Mucosa of stomach (tissue), 1 donor: ENCODE data around the gene TLCD2.
"Not testable (repeated sequence)": the region's sequence is repeated elsewhere in the genome, so short reads cannot be mapped to it uniquely, and the experiment has no call there.

Source experiments
- H3K27me3 ChIP-seq: one replicate; pipeline ENCODE4 v1.7.0; 2013; ENCODE audit warnings: mild to moderate bottlenecking, low read length; ENCODE audit not compliant: control insufficient read depth, insufficient read depth
- H3K36me3 ChIP-seq: one replicate; pipeline ENCODE4 v1.7.0; 2013; ENCODE audit warnings: low read length; ENCODE audit not compliant: control insufficient read depth, insufficient read depth
- H3K4me1 ChIP-seq: one replicate; pipeline ENCODE4 v1.7.0; 2013; ENCODE audit warnings: mild to moderate bottlenecking, low read length; ENCODE audit not compliant: control insufficient read depth, insufficient read depth
- H3K4me3 ChIP-seq: one replicate; pipeline ENCODE4 v1.7.0; 2013; ENCODE audit warnings: low read length
- H3K9ac ChIP-seq: one replicate; pipeline ENCODE4 v1.7.0; 2013; ENCODE audit warnings: mild to moderate bottlenecking, low read length, moderate library complexity
- H3K9me3 ChIP-seq: one replicate; pipeline ENCODE4 v1.7.0; 2013; ENCODE audit warnings: mild to moderate bottlenecking, low read length, moderate library complexity; ENCODE audit not compliant: control insufficient read depth
- donor health status: Pancreatic carcinoma.

Gene TLCD2

GRCh38 chr17:1731194-1731506, 21.0 kb upstream of the TLCD2 start:
- H3K36me3 ChIP-seq, result no peaks in the 10 kb centered on the region
- no peaks in the 10 kb centered on the region for H3K9me3 ChIP-seq
- no peak overlapping the region for H3K4me3 ChIP-seq
- no peak overlapping the region for H3K9ac ChIP-seq
- H3K4me1 ChIP-seq, result no peaks in the 10 kb centered on the region
- no peaks in the 10 kb centered on the region for H3K27me3 ChIP-seq

- H3K9ac ChIP-seq, result peak overlapping the region; percentile 43
- no peaks in the 10 kb centered on the region for H3K36me3 ChIP-seq
- no peaks in the 10 kb centered on the region for H3K27me3 ChIP-seq
These were observed 20.4 kb upstream of the TLCD2 start for GRCh38 chr17:1730326-1731193.

GRCh38 chr17:1729966-1730325, 19.8 kb upstream of the TLCD2 start:
- Histone ChIP-seq H3K36me3 (no peaks in the 10 kb centered on the region), H3K4me1 (peaks cover 5% of the 10 kb centered on the region)

More at GRCh38 chr17:1730326-1731193, 20.4 kb upstream of the TLCD2 start:
- Histone ChIP-seq H3K4me3 (no peak overlapping the region), H3K9me3 (no peaks in the 10 kb centered on the region), H3K4me1 (peaks cover under 1% of the 10 kb centered on the region)

GRCh38 chr17:1727876-1728630, 17.9 kb upstream of the TLCD2 start:
- Histone ChIP-seq H3K9me3 (no peaks in the 10 kb centered on the region), H3K9ac (no peak overlapping the region), H3K27me3 (no peaks in the 10 kb centered on the region), H3K4me3 (no peak overlapping the region), H3K4me1 (peaks cover 12% of the 10 kb centered on the region), H3K36me3 (no peaks in the 10 kb centered on the region)

More at GRCh38 chr17:1729966-1730325, 19.8 kb upstream of the TLCD2 start:
- no peak overlapping the region for H3K9ac ChIP-seq
- H3K9me3 ChIP-seq, result no peaks in the 10 kb centered on the region
- H3K27me3 ChIP-seq, result no peaks in the 10 kb centered on the region
- H3K4me3 ChIP-seq, result no peak overlapping the region

- H3K36me3 ChIP-seq, result no peaks in the 10 kb centered on the region
- H3K9me3 ChIP-seq, result no peaks in the 10 kb centered on the region
- H3K9ac ChIP-seq, result no peak overlapping the region
- H3K4me1 ChIP-seq, result peaks cover 12% of the 10 kb centered on the region
- no peaks in the 10 kb centered on the region for H3K27me3 ChIP-seq
- H3K4me3 ChIP-seq, result no peak overlapping the region
These were observed 17.1 kb upstream of the TLCD2 start for GRCh38 chr17:1727258-1727789.

- Histone ChIP-seq H3K9me3 (no peaks in the 10 kb centered on the region), H3K4me3 (no peak overlapping the region), H3K9ac (no peak overlapping the region), H3K27me3 (no peaks in the 10 kb centered on the region), H3K4me1 (peaks cover 12% of the 10 kb centered on the region), H3K36me3 (no peaks in the 10 kb centered on the region)
These were observed 16.6 kb upstream of the TLCD2 start for GRCh38 chr17:1726626-1727257.

- no peak overlapping the region for H3K4me3 ChIP-seq
- peak overlapping the region; percentile 61 for H3K9ac ChIP-seq
- H3K36me3 ChIP-seq, result no peaks in the 10 kb centered on the region
- H3K4me1 ChIP-seq, result peaks cover 13% of the 10 kb centered on the region
- H3K9me3 ChIP-seq, result no peaks in the 10 kb centered on the region
- H3K27me3 ChIP-seq, result no peaks in the 10 kb centered on the region
These were observed 15.7 kb upstream of the TLCD2 start for GRCh38 chr17:1725642-1726511.

GRCh38 chr17:1724869-1725641, 14.9 kb upstream of the TLCD2 start:
- H3K27me3 ChIP-seq, result no peaks in the 10 kb centered on the region
- peak overlapping the region; percentile 56 for H3K4me3 ChIP-seq
- no peaks in the 10 kb centered on the region for H3K36me3 ChIP-seq
- peak overlapping the region; percentile 61 for H3K9ac ChIP-seq
- H3K4me1 ChIP-seq, result peaks cover 19% of the 10 kb centered on the region
- no peaks in the 10 kb centered on the region for H3K9me3 ChIP-seq

GRCh38 chr17:1724351-1724868, 14.2 kb upstream of the TLCD2 start, which contains the start of gene WDR81:
WDR81 (plus strand) TSS chr17:1724704; CDS start chr17:1724960, 256 bp downstream.
- H3K36me3 ChIP-seq, result no peaks in the 10 kb centered on the region
- peaks cover 19% of the 10 kb centered on the region for H3K4me1 ChIP-seq
- no peaks in the 10 kb centered on the region for H3K27me3 ChIP-seq
- peak within 1 kb of the TSS; percentile 61 for H3K9ac ChIP-seq
- H3K4me3 ChIP-seq, result peak within 1 kb of the TSS; percentile 56
- H3K9me3 ChIP-seq, result no peaks in the 10 kb centered on the region

- not testable (repeated sequence) for H3K27me3 ChIP-seq, H3K9ac ChIP-seq, H3K36me3 ChIP-seq, H3K9me3 ChIP-seq, H3K4me3 ChIP-seq
- peaks cover 31% of the 10 kb centered on the region for H3K4me1 ChIP-seq
These were observed 11.8 kb upstream of the TLCD2 start for GRCh38 chr17:1722022-1722421.
